NCI-H1436 (cell line): ENCODE data around the gene SLC1A2.

Experiments used
- DNase-seq: peaks from one replicate; lab custom pipeline; 2025; lab: John Stamatoyannopoulos, UW

SLC1A2 gene

DNA sequence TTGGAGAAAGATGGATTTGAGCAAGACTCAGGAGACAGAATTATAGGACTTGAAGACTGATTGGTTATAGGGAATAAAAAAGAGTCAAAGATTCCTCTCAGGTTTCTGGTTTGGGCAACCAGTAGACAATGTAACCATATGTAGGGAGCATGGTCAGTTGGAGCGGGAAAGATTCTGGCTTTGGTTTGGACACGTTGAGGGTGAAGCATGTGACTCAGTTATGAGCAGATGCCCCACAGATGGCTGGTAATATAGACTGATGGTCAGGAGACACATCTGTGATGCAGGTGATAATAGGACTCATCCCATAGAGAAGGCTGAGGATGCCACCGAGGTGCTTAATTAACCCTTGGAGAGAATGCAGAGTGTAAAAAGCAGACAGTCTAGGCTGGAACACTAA, 148.3 kb downstream of the SLC1A2 start:
- no peak for DNase-seq

GRCh38 chr11:35270342-35270741, 149.0 kb downstream of the SLC1A2 start:
- no peak for DNase-seq

DNA sequence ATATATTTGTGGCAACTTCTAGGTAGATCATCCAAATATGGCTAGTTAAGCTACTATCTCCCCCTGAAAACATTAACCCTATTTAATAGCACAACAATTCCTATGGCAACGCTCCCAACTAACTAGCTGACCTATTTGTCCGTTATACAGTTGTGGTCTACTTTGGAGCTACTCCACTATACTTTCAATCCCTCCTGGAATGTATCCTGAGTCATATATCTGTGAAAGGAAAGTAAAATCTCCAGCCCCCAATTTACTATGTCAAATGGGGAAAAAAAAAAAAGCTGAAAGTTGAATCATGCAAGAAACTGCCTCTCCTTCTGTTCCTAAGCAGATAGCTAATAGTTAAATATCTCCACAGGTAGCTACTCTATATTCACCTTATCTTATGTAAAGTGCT, 151.9 kb downstream of the SLC1A2 start:
- no peak for DNase-seq

GRCh38 chr11:35265755-35266454, 153.5 kb downstream of the SLC1A2 start:
- no peak for DNase-seq

- no peak for DNase-seq
Measured at GRCh38 chr11:35262735-35263134, 156.6 kb downstream of the SLC1A2 start.

- no peak for DNase-seq
Measured at GRCh38 chr11:35262056-35262455, 157.3 kb downstream of the SLC1A2 start.

GRCh38 chr11:35261197-35261596, 158.2 kb downstream of the SLC1A2 start:
- DNase-seq: no peak

GRCh38 chr11:35260342-35260985, 158.9 kb downstream of the SLC1A2 start:
- DNase-seq: no peak

DNA sequence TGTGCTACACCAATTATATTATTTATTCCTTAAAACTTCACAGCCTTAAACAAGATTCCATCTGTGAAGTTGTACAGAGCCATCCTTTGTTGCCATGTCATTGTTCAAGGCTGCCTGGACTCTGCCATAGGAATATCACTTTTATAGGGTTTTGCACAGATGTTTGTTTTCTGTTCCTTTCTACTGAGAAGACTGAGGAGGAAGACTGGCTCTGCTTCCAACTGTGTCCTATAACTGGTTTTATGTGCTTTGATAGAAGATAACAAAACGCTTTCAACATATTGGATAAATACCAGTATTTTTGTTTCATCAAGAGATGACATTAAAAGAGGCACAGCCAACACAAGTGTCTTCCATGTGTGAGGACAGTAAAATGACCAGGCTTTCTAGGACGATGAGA, 159.8 kb downstream of the SLC1A2 start:
- DNase-seq: no peak

- no peak for DNase-seq
Measured at GRCh38 chr11:35257281-35257680, 162.1 kb downstream of the SLC1A2 start.

DNA sequence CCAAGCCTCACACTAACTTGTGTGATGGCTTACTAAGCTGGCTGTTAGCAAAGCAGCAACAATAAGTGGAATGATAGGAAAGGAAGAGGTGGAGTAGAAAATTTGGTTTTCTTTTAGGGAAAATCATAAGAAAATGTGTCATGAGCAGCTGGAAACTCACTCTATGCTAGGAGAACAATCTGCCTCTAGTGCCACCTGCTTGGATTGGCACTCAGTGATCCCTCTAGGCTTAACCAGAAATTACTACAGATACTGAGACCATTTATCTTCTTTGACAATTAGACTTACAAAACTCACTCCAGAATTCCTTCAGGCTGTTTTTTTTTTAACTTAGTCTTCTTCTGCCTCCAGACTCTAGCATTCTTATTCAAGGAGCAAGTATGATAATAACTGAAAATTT, 163.1 kb downstream of the SLC1A2 start:
- no peak for DNase-seq

GRCh38 chr11:35255514-35255913, 163.8 kb downstream of the SLC1A2 start:
- DNase-seq: no peak

GRCh38 chr11:35253237-35253636, 166.1 kb downstream of the SLC1A2 start:
- DNase-seq: no peak

- DNase-seq: no peak
Measured at GRCh38 chr11:35250621-35251020, 168.7 kb downstream of the SLC1A2 start.

- no peak for DNase-seq
Measured at GRCh38 chr11:35250192-35250591, 169.2 kb downstream of the SLC1A2 start.

DNA sequence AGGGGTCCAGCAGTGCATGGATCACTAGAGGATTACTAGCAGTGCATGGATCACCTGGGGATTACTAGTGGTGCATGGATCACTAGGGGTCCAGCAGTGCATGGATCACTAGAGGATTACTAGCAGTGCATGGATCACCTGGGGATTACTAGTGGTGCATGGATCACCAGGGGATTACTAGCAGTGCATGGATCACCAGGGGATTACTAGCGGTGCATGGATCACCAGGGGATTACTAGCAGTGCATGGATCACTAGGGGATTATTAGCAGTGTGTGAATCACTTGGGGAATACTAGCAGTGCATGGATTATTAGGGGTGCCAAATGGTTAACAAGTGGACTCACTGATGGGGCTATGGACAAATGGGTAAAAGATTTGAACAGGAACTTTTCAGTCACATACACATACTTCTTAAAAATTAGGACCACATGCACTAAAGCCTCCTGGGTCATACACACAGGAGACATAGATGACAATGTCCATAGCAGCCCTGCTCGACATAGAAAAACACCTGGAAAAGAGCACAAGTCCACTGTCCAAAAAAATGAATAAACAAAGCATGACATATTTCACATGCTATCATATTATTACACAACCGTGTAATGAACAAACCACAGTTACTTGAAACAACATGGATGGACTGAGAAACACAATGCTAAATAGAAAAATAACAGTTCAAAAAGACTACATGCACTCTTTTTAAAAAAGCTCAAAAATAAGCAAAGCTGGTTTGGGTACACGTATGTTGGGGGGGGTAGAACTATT, 170.6 kb downstream of the SLC1A2 start:
- DNase-seq: no peak

GRCh38 chr11:35247863-35248262, 171.5 kb downstream of the SLC1A2 start:
- DNase-seq: no peak

DNA sequence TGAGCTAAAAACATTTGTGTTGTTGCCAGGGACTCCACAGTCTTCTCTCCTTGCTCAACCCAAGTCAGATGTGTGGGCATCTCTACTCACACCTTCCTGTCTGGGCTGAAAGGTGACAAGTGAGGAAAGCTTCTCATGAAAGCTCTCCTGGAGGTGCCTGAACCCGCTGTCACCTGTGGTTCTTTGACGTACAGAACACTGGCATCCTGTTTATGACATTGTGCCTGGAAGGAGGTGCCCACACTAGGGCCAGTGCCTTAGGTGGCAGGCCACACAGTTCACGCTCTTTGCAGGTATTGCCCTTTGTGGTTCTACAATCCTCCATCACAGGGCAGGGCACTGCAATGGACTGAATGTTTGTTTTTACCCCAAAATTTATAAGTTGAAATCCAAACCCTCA, 171.9 kb downstream of the SLC1A2 start:
- no peak for DNase-seq

- DNase-seq: no peak
Measured at GRCh38 chr11:35246745-35247144, 172.6 kb downstream of the SLC1A2 start.

- DNase-seq: no peak
Measured at GRCh38 chr11:35245786-35246185, 173.6 kb downstream of the SLC1A2 start.

GRCh38 chr11:35245056-35245455, 174.3 kb downstream of the SLC1A2 start:
- no peak for DNase-seq

DNA sequence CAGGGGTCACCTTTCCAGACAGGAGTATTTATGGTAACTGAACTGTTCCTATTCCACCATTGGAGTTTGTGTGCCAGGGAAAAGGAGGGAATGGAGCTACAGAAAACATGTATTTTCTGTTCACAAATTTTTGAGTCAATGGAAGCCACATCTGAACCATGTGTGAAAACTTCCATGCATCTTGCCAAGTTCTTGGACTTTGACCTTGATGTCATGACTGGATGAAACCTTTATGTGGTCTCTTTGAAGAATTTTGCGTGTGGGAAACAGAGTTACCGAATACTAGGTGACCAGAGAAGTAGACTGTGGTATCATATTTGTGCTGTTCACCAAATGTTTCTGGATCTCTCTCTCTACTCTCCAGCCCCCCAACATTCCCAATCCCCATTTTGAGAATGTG, 175.6 kb downstream of the SLC1A2 start:
- no peak for DNase-seq
